RPMI7951 (cell line): Measurements from ENCODE around the gene CLMP. TPM values are rescaled to one million over a fixed set of nuclear protein-coding genes. Genes with fewer than 3 reads are reported as not detected.
"Not testable (repeated sequence)": the region's sequence is repeated elsewhere in the genome, so short reads cannot be mapped to it uniquely, and the experiment has no call there.

Experiments
- DNase-seq: peaks from one replicate; pipeline ENCODE4 v3.0.0-alpha.2; 2012; ENCODE audit warnings: low read depth
- total RNA-seq: library from RNA; depleted of rRNA; stranded (reverse); fragments of >200 nt; shearing (Covaris generic); gene quantifications from 2 replicates; pipeline ENCODE4 v1.2.3, GENCODE V29; 2014

The CLMP gene
- total RNA-seq, 1 experiment from 2014 or later, result 42.7 TPM

DNA sequence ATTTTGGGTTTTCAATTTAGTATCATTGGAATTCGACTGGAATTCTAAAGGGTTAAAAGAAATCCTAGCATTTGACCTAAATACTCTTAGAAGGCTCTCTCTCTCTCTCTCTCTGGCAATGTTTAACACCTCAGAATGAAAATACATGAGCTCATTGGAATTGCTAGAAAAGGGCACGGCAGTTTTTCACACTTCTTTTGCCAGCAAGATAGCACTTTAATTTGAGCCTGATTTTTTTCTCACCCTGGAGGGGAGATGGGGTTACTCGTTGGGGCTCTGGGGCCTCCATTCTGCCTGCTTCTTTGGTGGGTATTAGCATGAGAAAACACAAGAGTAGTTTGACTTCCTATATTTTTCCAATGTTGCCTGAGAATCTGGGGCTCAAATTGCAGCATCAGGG is 22.8 kb upstream of the CLMP start:
- DNase-seq, result no peak

DNA sequence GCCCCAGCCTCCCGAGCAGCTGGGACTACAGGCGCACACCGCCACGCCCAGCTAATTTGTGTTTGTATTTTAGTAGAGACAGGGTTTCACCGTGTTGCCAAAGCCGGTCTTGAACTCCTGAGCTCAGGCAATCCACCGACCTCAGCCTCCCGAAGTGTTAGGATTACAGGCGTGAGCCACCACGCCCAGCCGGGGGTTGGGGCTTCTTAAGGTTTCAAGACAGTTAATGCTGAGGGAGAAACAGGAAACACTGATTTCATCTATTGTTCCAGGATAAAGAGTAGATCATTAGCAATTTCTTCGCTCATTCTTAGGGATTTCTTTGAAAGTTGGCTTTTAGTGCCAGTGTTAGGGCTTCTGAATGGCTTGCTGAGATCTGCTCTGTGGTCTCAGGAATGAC is 21.2 kb upstream of the CLMP start:
- no peak for DNase-seq

DNA sequence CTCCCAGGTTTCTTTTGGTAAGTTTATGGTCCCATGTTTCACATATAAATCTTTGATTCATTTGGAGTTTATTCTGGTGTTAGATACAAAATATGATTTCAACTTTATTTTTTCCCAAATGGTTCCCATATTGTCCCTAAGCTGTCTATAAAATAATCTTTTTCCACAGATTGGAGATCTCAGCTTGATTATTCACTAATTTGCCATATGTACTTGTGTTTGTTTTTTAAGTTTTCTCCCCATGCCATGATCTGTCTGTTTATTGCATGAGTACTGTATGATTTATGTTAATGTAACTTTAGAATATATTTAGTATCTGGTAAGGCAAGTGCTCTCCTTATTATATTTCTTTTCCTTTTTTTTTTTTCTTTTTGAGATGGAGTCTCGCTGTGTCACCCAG is 19.9 kb upstream of the CLMP start:
- DNase-seq, result no peak

DNA sequence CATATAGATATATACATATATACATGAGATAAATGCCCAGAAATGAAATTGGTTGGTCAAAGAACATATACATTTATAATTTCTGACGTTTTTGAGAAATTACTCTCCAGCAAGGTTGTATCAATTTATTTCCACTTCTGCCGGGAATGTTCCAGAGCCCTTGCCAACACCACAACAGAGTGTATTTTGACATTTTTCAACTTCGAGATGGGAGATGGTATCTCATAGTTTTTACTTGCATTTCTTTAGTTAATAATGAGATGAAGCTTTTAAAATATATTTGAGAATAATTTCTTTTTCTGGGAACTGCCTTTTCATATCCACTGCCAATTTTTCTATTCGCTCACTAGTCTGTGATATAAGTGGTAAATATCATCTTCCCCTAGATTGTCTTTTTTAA is 19.3 kb upstream of the CLMP start:
- DNase-seq, result no peak

DNA sequence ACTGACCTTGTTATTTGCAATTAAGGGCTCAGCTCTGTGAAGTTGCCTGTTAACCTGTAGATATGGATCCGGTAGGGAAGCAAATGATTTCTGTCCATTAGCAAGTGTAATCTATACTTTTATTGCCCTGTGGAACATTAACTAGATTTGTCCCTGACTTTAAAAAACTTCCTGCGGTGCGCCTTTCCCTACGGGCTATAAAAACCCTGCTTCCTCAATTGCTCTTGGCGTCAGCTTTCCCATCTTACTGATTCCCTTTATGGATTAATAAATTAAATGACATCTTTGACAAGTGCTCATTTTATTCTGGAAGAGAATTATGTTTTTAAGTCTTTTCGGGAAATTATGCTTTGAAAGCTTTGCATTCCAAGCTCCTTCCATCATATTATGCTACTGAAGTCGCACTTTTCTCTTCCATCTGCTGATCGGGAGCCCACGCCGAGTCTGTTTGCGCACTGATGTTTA is 18.3 kb upstream of the CLMP start:
- DNase-seq, result no peak

DNA sequence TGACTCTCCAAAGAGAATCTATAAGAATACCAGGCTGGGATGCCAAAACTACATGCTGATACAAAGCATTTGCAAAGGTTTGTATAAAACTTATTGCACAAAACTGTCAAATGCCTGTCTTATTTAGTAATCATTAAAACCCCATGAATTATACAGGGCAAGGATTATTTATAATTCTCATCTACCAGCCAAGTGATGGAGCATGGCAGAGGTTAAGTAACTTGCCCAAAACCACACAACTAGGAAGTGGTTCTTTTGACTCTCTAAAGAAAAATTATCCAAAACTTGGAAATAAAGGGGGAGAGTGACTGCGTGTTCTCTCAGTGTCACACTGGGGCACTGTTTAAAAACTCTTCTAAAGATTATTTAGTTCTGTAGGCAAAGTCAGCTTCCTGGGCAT is 17.4 kb upstream of the CLMP start:
- DNase-seq, result no peak

DNA sequence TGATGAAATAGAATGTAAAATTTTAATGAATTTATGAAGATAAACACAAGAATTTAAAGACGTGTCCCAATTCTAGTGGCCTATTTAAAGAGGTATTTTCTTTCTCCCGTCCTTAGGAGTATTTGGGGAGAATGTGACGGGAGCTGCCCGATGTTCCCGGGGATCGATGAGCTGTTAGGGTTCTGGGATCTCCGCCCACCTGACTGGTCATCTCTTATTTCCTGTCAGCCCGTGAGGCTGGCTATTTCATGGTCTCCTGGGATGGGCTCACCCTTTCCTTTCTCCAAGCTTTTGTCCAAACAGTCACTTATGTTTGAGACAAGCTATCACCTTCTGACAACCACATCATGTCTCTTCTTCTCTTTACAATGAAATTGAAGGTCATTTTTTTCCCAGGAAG is 16.9 kb upstream of the CLMP start:
- DNase-seq, result peak; percentile 39

DNA sequence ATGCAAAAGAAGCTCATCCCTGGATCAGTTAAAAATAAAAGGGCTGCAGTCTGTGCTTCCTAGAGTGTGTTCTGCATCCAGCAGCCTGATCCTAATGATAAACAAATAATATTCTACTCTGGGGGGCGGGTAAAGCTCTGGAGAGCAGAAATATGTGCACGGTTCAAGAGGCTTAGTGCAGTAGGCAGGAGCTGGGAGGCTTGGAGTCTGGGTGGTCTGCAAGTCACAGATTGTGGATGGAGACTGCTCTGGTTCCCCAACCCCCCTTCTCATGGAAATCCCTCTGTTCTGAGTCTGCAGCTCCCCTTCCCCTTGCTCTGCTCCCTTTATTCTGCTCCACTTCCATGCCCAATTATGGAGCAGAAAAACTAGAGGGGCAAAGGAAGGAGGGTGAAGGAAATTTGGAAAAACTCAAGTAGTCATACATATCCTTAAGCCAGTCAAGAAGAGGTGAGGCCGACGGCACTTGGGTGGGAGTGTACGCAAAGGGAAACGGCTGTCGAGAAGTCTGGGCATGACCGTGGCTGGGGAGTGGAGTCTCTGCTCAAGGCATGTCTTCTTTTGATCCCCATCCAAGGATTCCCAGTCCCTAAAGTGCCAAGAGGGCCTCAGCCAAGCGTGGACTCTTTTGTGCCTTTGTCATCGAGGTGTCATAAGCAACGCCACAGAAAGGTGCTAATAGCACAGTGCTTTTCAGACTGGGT is 16.3 kb upstream of the CLMP start:
- DNase-seq, result no peak

DNA sequence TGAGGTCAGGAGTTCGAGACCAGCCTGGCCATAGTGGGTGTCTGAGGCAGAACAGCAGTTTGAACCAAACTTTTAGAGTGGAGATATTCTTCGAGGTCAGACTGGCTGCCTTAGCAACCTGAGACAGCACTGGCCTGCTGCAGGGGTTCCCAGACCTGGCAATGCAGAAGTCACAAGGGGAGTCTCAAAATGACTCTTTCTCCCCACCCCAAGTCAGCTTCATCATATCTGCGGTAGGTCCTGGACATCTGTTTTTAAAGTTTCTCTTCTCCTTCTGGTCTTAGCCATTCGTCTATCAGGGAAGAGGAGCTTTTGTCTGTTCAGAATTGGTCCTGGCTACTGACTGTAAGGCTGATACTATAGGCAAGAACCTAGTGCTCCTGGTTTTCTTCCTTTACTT is 14.5 kb upstream of the CLMP start:
- no peak for DNase-seq

DNA sequence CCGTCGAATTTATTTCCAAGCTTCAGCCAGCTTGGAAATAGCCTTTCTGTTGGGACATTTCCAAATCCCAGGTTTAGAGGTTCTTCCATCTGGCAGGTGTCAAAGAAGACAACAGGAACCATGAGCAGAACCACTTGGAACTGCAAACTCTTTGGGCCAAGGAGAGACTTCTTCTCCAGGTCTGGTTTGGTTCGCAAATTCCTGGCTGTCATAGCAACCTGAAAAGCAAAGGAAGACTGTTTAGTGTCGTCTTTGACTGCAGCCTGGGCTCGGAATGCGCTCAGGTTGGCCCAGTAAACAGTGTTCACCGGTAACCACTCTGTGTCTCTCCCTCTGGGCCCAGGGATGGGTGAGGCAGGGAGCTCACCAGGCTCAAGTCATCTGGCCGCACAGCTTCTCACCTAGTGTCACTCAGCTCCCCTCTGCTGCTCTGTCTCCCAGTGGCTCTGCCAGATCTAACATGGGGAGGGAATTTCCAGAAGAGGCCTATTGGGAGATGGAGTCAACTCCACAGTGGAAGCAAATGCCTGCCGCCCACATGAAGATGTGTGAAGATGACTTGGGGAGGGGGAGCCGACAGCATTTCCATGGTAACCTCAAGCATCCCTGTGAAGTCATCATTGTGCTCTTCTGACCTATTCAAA is 11.9 kb upstream of the CLMP start:
- DNase-seq, result no peak

DNA sequence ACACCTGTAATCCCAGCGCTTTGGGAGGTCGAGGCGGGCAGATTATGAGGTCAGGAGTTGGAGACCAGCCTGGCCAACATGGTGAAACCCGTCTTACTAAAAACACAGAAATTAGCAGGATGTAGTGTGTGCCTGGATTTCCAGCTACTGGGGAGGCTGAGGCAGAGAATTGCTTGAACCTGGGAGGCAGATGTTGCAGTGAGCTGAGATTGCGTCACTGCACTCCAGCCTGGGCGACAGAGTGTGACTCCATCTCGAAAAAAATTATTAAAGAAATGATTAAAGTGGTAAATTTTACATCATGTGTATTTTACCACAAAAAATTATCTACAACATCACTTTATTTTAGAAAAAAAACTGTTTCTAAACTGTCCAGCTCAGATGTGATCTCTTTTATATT is 11.0 kb upstream of the CLMP start:
- DNase-seq, result not testable (repeated sequence)

DNA sequence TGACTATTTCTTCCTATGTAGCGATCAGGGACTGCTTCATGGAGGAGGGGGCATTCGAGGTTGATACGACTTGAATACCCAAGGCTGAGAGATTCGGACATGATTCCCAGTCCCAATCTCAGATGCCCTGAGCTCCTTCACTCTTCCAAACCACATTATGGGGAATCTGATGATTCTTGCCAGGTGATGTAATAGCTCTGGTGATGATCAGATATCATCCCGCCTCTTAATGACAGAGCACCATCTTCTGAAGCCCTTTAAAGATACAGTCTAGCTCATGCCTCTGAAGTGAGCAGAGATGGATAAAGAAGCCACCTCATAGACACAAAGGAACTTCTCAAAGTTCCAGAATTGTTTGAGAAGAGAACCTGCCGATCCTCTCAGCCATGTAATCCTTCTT is 8.9 kb upstream of the CLMP start:
- peak; percentile 64 for DNase-seq

DNA sequence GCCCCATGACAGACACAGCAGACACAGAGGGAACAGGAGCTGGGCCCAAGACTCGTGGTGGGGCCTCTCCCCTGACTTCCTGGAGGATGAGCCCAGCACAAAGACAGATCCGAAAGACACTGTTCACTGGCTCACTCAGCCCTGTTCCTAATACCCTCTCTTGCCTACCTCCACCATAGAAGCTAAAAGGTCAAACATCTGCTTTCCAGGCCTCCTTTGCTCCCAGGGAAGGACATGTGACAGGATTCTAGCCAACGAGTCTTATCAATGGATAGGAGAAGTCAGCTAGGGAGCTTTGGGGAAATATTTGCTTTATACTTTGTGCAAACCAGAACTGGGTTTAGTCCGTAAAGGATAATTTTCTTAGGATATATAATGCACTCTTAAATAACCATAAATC is 8.4 kb upstream of the CLMP start:
- no peak for DNase-seq

DNA sequence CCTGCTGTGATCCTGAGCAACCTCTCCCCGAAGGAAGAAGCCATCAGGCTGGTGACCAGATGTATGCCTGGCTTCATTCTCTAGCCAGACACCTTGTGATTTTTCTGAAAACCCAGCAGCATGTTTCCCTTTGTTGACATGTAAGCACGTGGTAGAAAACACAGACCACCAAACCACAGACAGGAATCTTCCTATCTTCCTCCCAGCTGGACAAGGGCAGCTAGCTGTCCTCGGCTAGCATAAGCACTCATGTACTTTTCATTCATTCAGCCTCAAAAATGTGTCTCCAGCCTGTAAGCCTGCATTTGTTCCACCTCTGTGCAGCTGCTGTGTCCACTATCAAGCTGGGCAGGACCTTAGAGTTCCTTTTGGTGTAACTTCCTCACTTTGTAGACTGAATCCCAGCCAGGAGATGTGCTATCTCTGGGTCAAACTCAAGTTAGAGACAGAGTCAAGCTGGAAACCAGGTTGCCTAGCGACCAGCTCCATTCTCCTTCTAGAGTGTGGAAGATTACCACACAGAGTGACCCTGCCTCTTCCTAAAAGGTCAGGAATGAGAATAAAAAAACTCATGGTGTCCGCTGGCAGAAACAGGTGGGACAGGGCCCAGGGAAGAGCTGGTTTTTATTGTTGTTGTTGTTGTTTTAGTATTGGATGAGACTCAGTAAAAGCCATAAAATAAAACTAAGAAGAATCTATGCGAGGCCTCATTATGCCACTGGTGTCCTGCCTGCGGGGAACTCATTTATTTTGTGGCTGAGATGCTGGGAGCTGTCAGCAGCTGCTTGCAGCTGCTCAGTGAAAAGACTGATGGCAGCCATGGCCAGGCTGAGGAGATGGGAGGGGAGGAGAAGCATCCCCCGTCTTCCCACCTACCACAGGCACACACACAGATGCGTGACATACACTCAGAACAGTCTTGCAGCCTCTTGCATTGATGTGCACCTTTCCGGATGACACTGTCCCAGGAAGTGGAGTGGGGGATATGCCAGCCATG is 7.4 kb upstream of the CLMP start:
- DNase-seq, result peak; percentile 82

DNA sequence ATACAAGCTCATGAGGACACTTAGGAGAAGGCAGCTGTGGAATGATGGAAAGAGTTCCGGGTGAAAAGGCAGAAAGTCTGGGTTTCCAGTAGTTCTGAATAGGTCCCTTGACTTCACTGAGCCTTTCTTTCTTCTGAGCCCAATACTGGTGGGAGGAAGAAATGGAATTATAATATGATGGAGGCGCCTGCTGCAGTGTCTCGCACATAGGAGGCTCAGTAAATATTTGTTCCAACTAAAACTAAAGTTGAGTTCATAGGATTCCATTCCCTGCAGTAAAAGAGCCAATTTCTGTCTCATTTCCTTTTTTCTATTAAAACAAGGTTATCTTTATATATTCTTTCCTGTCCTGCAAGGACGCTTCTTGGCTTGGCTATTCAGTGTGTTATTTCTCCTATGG is 5.2 kb upstream of the CLMP start:
- no peak for DNase-seq

DNA sequence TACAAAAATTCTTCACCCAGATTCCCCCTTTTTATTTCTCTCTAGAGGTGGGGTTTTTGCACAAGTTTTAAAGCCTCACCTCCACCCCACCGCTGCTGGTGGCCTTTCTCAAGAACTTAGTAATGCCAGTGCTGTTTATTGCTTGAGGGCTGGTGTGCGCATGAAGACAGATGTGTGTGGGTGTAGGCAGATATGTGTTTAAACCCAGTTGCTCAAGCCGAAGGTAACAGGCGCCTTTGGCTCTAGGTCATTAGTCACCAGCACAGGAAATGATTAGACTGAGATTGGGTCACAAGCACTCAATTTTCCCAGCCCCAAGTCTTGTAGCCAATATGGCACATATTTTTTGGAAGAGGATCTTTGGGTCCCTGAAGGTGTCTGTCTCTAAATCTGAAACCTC is 2.7 kb upstream of the CLMP start:
- DNase-seq, result peak; percentile 95

DNA sequence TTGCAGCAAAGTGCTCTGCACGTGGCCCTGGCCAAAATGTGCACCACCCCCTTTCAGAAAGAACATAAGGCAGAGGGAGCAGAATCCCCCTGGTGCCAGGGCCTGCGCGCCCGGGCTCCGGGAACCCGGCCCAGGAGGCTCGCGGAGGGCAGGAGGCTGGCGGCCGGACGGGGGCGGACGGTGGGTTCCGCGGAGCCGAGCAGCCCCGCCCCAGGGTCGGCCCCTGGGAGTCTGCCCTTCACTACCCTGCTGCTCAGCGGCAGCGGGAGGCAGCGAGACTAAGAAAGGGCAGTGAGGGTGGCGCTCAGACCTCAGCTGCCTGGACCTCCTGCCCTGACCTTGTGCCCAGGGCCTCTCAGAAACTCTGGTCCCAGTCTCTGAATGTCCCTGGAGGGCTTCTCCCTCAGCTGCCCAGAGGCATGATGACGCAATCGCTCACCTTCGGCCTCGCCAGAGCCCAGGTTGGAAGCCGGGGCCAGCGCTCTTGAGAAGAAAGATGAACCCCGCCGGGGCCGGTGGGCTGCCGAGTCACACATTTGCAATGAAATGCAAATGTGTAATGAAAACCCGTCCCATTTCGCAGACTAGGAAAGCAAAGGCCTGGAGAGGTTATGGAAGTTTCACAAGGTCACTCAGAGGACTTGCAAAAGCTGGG is 1.1 kb upstream of the CLMP start:
- no peak for DNase-seq

DNA sequence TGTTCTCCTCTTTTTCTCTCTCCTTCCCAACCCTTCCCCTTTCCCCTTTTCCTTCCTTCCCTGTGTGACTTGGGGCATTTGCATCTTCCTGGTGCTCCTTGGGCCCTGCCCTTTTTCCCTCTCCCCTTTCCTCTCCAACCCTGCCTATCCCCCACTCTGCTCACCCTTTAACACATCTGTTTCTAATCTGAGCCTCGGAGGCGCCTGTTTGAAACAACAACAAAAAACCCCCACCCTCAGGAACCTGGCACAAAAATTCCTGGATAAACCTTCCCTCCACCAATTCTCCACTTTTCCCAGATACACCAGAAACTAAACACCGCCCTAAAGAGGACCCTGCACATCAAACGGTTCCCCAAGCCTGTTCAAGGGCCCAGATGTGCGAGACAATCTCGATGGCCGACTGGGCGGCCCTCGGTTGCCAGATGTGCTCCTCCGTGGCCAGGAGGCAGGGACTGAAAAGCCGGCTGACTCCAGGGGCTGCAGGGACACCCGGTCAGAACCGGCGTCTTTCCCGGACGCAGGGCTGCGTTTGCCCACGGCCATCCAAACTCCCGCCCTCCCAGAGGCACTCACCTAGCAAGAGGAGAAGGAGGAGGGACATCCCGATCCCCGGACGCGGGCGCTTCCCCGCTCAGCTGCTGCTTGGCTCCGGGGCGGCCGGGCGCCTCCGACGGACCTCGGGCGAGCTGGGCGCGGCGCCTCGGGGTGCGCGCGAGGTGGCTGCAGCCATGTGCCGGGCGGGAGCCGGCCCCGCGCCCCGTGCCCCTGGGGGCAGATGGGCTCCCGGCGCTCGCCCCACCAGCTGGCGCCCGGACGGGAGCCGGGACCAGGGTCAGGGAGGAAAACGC is 486 bp downstream of the CLMP start:
- DNase-seq, result peak; percentile 69

DNA sequence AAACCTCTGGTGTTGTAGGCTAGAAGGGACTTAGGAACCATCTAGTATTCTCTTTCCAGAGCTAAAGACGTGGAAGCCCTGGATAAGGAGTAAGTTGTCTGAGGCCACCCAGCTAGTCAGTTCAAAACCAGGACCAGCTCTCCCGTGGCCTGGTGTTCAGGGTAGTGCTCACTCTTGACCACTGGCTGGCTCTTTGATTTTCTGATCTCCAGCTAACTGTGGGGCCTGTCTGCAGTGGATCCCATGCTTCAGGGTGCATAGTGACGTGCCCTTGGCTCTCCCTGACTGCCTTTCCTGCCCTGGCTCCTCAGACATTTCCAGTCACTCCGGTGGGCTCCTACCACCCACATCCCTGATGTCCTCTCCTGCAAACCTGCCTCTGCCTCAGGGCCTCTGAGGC is 1.3 kb downstream of the CLMP start:
- DNase-seq, result peak; percentile 67

DNA sequence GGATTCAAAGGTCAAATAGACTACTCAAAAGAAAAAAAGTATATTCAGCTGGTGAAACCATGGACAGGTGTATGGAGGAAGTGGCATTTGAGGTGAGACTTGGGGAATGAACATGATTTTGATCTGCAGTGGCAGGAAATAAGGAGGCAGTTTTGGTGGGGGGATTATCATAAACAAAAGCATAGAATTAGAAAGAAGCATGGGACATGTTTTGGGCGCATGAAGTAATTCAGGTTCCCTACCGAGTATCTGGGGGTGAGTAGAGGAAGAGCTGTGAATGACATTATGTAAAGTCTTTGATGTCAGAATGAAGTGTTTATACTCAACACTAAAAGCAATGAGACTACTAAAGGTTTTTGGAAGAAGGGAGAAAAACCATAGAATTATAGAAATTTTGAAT is 3.1 kb downstream of the CLMP start:
- DNase-seq, result no peak

DNA sequence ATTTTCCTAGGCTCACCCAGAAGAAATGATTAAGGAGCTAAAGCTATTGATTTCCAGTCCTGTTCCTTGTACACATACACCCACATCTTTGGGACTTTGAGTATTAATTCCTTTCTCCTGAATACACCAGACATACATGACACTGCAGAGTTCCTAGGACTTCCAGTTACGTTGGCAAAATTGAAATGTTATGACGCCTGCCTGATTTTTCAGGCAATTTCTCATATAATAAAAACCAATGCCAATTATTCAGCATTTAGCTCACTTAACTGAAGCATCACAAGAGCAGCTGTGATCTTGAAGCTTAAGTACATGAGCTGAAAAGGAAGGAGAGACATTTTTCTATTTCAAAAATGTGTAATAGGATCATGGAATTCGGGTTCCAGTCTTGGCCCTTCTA is 4.5 kb downstream of the CLMP start:
- no peak for DNase-seq
